ENCODE results near the gene PLS3.

DNA sequence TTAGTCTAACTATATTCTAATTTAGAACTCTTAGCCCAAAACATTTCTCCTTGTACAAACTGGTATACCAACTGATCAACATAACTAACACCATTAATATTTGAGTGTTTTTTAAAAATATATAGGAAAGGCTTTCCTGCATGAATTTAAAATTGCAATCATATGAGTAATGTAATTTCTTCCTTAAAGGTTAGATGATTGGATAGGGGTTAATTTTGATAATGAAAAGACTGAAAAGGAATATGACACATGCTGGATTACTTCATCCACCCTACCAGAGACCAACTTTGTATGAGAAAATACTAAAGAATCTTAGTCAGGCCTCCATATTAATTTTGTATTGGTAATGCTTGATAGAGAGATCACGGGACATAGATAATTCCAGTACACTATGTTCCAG, 25.1 kb upstream of the PLS3 start:
- TF ChIP-seq, protein P1, sequence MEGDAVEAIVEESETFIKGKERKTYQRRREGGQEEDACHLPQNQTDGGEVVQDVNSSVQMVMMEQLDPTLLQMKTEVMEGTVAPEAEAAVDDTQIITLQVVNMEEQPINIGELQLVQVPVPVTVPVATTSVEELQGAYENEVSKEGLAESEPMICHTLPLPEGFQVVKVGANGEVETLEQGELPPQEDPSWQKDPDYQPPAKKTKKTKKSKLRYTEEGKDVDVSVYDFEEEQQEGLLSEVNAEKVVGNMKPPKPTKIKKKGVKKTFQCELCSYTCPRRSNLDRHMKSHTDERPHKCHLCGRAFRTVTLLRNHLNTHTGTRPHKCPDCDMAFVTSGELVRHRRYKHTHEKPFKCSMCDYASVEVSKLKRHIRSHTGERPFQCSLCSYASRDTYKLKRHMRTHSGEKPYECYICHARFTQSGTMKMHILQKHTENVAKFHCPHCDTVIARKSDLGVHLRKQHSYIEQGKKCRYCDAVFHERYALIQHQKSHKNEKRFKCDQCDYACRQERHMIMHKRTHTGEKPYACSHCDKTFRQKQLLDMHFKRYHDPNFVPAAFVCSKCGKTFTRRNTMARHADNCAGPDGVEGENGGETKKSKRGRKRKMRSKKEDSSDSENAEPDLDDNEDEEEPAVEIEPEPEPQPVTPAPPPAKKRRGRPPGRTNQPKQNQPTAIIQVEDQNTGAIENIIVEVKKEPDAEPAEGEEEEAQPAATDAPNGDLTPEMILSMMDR (IDR thresholded peaks at IDR 0.05; ENCODE audit: extremely low read depth in 1 of 2, insufficient read depth in 1 of 2, low read depth in 1 of 2, low read length in 2 of 2): no peak
- TF ChIP-seq POLR2A (IDR thresholded peaks at IDR 0.05; ENCODE audit: low read depth, low read length): no peak
- no peak for TF ChIP-seq POLR2AphosphoS5 (IDR thresholded peaks at IDR 0.05; ENCODE audit: insufficient read depth, low read depth, low read length)
- no peak for TF ChIP-seq MYC (IDR thresholded peaks at IDR 0.05; ENCODE audit: low read depth, low read length)
- peak; percentile 62 for TF ChIP-seq GATA2 (IDR thresholded peaks at IDR 0.05; ENCODE audit: insufficient read depth, insufficient read length, low read depth, low read length)
- TF ChIP-seq MAX (IDR thresholded peaks at IDR 0.05; ENCODE audit: insufficient read depth, insufficient read length): no peak
- no peak for TF ChIP-seq EZH2 (IDR thresholded peaks at IDR 0.05; ENCODE audit: borderline replicate concordance, low read depth, low read length, severe bottlenecking)
- TF ChIP-seq JUN (IDR thresholded peaks at IDR 0.05; ENCODE audit: borderline replicate concordance, insufficient read depth, insufficient read length, low read depth): peak; percentile 60
- peak; percentile 49 for TF ChIP-seq FOS (IDR thresholded peaks at IDR 0.05; ENCODE audit: borderline replicate concordance, insufficient read depth, low read length)
